ENCODE measurements around the gene PTN.

- no peak for TF ChIP-seq CTCF (conservative IDR thresholded peaks at IDR 0.05)
- no peak for TF ChIP-seq EZH2 (IDR thresholded peaks at IDR 0.05; ENCODE audit: low read depth)
These were observed 30.0 kb upstream of the PTN start for GRCh38 chr7:137373507-137373906.
